HepG2 (cell line): Measurements from ENCODE around the gene CD99L2. TPM values are rescaled to one million over a fixed set of nuclear protein-coding genes. Genes with fewer than 3 reads are reported as not detected.

Experiments
- ATAC-seq: fragments of 200-7000 bp; cut with Tn5 transposase; 3 replicates; pipeline ENCODE4 v1.9.1; 2020; ENCODE audit warnings: mild to moderate bottlenecking, moderate library complexity
- BruUV-seq: library from RNA; stranded (reverse); fragments of 400-500 nt; replicated peaks from 2 replicates; lab custom pipeline; 2021; lab: Mats Ljungman, UMichigan
- CTCF ChIA-PET: fragments of 300-600 bp; formaldehyde crosslinking; extraction: SDS; loops from one replicate; lab custom pipeline; 2021; ENCODE audit warnings: low total read pairs, inconsistent platforms, low intra/inter-chr PET ratio; lab: Yijun Ruan, JAX
- POLR2A ChIA-PET: fragments of 350-600 bp; sonication (Branson Sonifier 250); formaldehyde crosslinking; loops from one replicate; lab custom pipeline; 2020; ENCODE audit warnings: antibody characterized with exemption, inconsistent platforms; lab: Yijun Ruan, JAX
- DNase-seq: peaks from one replicate; pipeline ENCODE4 v3.0.0-alpha.2; 2015; ENCODE audit warnings: low spot score
- FAIRE-seq: peaks from 3 replicates; lab custom pipeline; 2011; peaks lifted over from hg19 to GRCh38; lab: Jason Lieb, UNC
- H2AFZ ChIP-seq: one replicate; pipeline ENCODE4 v1.6.1; 2011; ENCODE audit warnings: low read length, inconsistent platforms
- H3K27ac ChIP-seq: fragments of 300-600 bp; 3 replicates; pipeline ENCODE4 v1.8.0; 2011; ENCODE audit warnings: mixed run types, mild to moderate bottlenecking, mixed read lengths, low read length, inconsistent platforms; ENCODE audit not compliant: insufficient read depth; ENCODE audit errors: extremely low read length
- H3K27me3 ChIP-seq, 2 experiments: fragments of 200-600 bp in 1 of 2; 2 replicates in 1 of 2; 3 replicates in 1 of 2; pipeline versions ENCODE4 v1.6.0 to v1.8.0; 2011; ENCODE audit warnings: low read length in 2 of 2, mild to moderate bottlenecking in 2 of 2, moderate library complexity in 2 of 2, inconsistent platforms in 1 of 2; ENCODE audit not compliant: insufficient read depth in 2 of 2, control insufficient read depth in 1 of 2
- H3K36me3 ChIP-seq, 2 experiments: fragments of 200-600 bp in 1 of 2; replicated peaks in 1 of 2; 2 replicates in 1 of 2; 3 replicates in 1 of 2; pipeline versions ENCODE4 v1.5.1 to v1.8.0; 2011; ENCODE audit warnings: low read length in 2 of 2, inconsistent platforms in 1 of 2; ENCODE audit not compliant: insufficient read depth in 2 of 2, control insufficient read depth in 1 of 2
- H3K4me1 ChIP-seq: 2 replicates; pipeline ENCODE4 v1.5.1; 2012; ENCODE audit warnings: low read length, inconsistent platforms; ENCODE audit not compliant: insufficient read depth
- H3K4me2 ChIP-seq: 2 replicates; pipeline ENCODE4 v1.6.0; 2011; ENCODE audit warnings: low read depth, low read length, inconsistent platforms
- H3K4me3 ChIP-seq, 3 experiments: fragments of 200-600 bp in 1 of 3; sonication (generic), shearing (Covaris generic) in 1 of 3; replicated peaks in 1 of 3; 2 replicates each; pipeline ENCODE4 v1.5.1; 2011 to 2016; ENCODE audit warnings: low read length in 3 of 3, inconsistent platforms in 2 of 3, low read depth in 2 of 3, mild to moderate bottlenecking in 2 of 3, control low read depth in 1 of 3, mixed read lengths in 1 of 3; ENCODE audit not compliant: insufficient read depth in 1 of 3
- H3K79me2 ChIP-seq: one replicate; pipeline ENCODE4 v1.6.1; 2011; ENCODE audit warnings: low read length, inconsistent platforms; ENCODE audit not compliant: insufficient read depth
- H3K9ac ChIP-seq: 2 replicates; pipeline ENCODE4 v1.6.0; 2011; ENCODE audit warnings: mild to moderate bottlenecking, low read depth, low read length, inconsistent platforms; ENCODE audit not compliant: insufficient read depth
- H3K9me3 ChIP-seq: 2 replicates; pipeline ENCODE4 v1.5.1; 2012; ENCODE audit warnings: mild to moderate bottlenecking, low read length
- H4K20me1 ChIP-seq: 2 replicates; pipeline ENCODE4 v1.6.0; 2011; ENCODE audit warnings: inconsistent platforms, mild to moderate bottlenecking, low read length, moderate library complexity; ENCODE audit not compliant: insufficient read depth
- ATF6 ChIP-seq: sonication (generic); formaldehyde crosslinking; conservative IDR thresholded peaks from 2 replicates; pipeline ENCODE4 v1.4.0; 2020; ENCODE audit warnings: missing genetic modification reagents
- DPF2 ChIP-seq: sonication (generic); formaldehyde crosslinking; IDR thresholded peaks from 2 replicates; pipeline ENCODE4 v1.4.0; 2020; ENCODE audit warnings: mild to moderate bottlenecking, low read depth, missing genetic modification reagents, borderline replicate concordance
- GMEB1 ChIP-seq: sonication (generic); formaldehyde crosslinking; IDR thresholded peaks from 2 replicates; pipeline ENCODE4 v1.5.1; 2020; ENCODE audit warnings: missing genetic modification reagents, mild to moderate bottlenecking, borderline replicate concordance
- HOXA3 ChIP-seq: sonication (generic); formaldehyde crosslinking; IDR thresholded peaks from 2 replicates; pipeline ENCODE4 v1.5.0; 2020; ENCODE audit warnings: missing genetic modification reagents
- MYPOP ChIP-seq: sonication (generic); formaldehyde crosslinking; IDR thresholded peaks from 2 replicates; pipeline ENCODE4 v1.8.1; 2023; ENCODE audit warnings: mild to moderate bottlenecking, moderate library complexity, missing genetic modification reagents
- ONECUT2 ChIP-seq: sonication (generic); formaldehyde crosslinking; IDR thresholded peaks from 2 replicates; pipeline ENCODE4 v1.4.0; 2020; ENCODE audit warnings: missing genetic modification reagents
- SATB2 ChIP-seq: sonication (generic); formaldehyde crosslinking; IDR thresholded peaks from 2 replicates; pipeline ENCODE4 v1.5.0; 2020; ENCODE audit warnings: missing genetic modification reagents
- TIGD3 ChIP-seq: sonication (generic); formaldehyde crosslinking; IDR thresholded peaks from 2 replicates; pipeline ENCODE4 v1.5.1; 2020; ENCODE audit warnings: mild to moderate bottlenecking, missing genetic modification reagents, borderline replicate concordance
- U2AF2 ChIP-seq: fragments of 200-400 bp; formaldehyde crosslinking; IDR thresholded peaks from 2 replicates; pipeline ENCODE4 v1.6.1; 2017; ENCODE audit warnings: low read depth, mild to moderate bottlenecking, low read length
- ZBTB8A ChIP-seq: sonication (generic); formaldehyde crosslinking; IDR thresholded peaks from 2 replicates; pipeline ENCODE4 v1.4.0; 2020; ENCODE audit warnings: mild to moderate bottlenecking, low read depth, missing genetic modification reagents, borderline replicate concordance
- ZKSCAN8 ChIP-seq: IDR thresholded peaks from 2 replicates; pipeline ENCODE4 v1.6.1; 2016; ENCODE audit warnings: borderline replicate concordance, missing genetic modification reagents, missing compliant biosample characterization
- ZNF3 ChIP-seq: IDR thresholded peaks from 2 replicates; pipeline ENCODE4 v1.7.0; 2017; ENCODE audit warnings: inconsistent platforms
- ZNF34 ChIP-seq: sonication (generic); formaldehyde crosslinking; IDR thresholded peaks from 2 replicates; pipeline ENCODE4 v1.4.0; 2020; ENCODE audit warnings: mild to moderate bottlenecking, missing genetic modification reagents, borderline replicate concordance
- ZNF678 ChIP-seq: sonication (generic); formaldehyde crosslinking; IDR thresholded peaks from 2 replicates; pipeline ENCODE4 v1.4.0; 2020; ENCODE audit warnings: mild to moderate bottlenecking, missing genetic modification reagents
- ZNF850 ChIP-seq: sonication (generic); formaldehyde crosslinking; conservative IDR thresholded peaks from 2 replicates; pipeline ENCODE4 v1.9.0; 2021; ENCODE audit warnings: mild to moderate bottlenecking, missing genetic modification reagents
- WGBS: methylation state at CpG from one replicate; pipeline ENCODE4 v1.1.6; 2017; ENCODE audit warnings: low lambda C conversion rate; 5-methylcytosine and 5-hydroxymethylcytosine counted together
- in situ Hi-C: cut with HindIII; loops from 2 replicates; pipeline ENCODE4 v1.10.0; 2017; ENCODE audit warnings: low pct_unique_long_range_greater_than_20kb; ENCODE audit not compliant: extremely low pct_ligation_motif_present
- intact Hi-C: fragments of 100-400 bp; cut with micrococcal nuclease; formaldehyde crosslinking; loops from one replicate; pipeline ENCODE4 v1.10.0; 2022; ENCODE audit not compliant: unreplicated experiment
- polyA plus RNA-seq, 8 experiments: library from polyadenylated mRNA; depleted of rRNA in 3 of 8; stranded (reverse) in 7 of 8; unstranded in 1 of 8; fragments of >200 nt; fragmentation: Illumina TruSeq in 4 of 8; extraction: Trizol in 4 of 8; gene quantifications; 2 replicates each; pipeline versions ENCODE4 v1.2.1 to v1.2.3, GENCODE V29; 2011 to 2016; ENCODE audit warnings: low read depth in 4 of 8, missing spikeins in 1 of 8, mixed read lengths in 1 of 8; ENCODE audit not compliant: insufficient read depth in 1 of 8
- total RNA-seq, 5 experiments: library from RNA; depleted of rRNA; stranded (reverse); fragments of >200 nt; fragmentation: Illumina TruSeq; extraction: Trizol; gene quantifications; 2 replicates each; pipeline ENCODE4 v1.2.3, GENCODE V29; 2016; ENCODE audit warnings: low read depth in 1 of 5

CD99L2 gene
- total and polyA plus RNA-seq, 2 of the 13 experiments (the other 11 are each of a cell fraction or from before 2014, with no cell fraction given), result 6.9 to 7.6 TPM

GRCh38 chrX:150753357-150753756 lies 145.1 kb downstream of the CD99L2 start:
- Histone ChIP-seq H3K4me2 (no peak overlapping the region), H3K9me3 (no peaks in the 10 kb centered on the region), H3K36me3 (no peaks in the 10 kb centered on the region; a peak in 1 of 5 replicates), H3K27ac (no peak overlapping the region), H4K20me1 (no peaks in the 10 kb centered on the region), H3K9ac (no peak overlapping the region), H2AFZ (no peak overlapping the region), H3K27me3 (no peaks in the 10 kb centered on the region), H3K4me1 (no peaks in the 10 kb centered on the region), H3K4me3 (no peak overlapping the region), H3K79me2 (no peaks in the 10 kb centered on the region)
- DNase-seq (no peak), ATAC-seq (no peak), FAIRE-seq (no peak)
- intact Hi-C loops, result no loop called here
- ChIA-PET CTCF (no interaction called here), POLR2A (no interaction called here)
- BruUV-seq, result no TSS peak
- no peak for TF ChIP-seq DPF2 (CRISPR knock-in tag)
- no peak for TF ChIP-seq ONECUT2 (CRISPR knock-in tag)
- TF ChIP-seq SATB2 (CRISPR knock-in tag), result no peak
- no peak for TF ChIP-seq ZNF678 (CRISPR knock-in tag)
- no peak for TF ChIP-seq ZNF34 (CRISPR knock-in tag)
- TF ChIP-seq TIGD3, result no peak
- TF ChIP-seq U2AF2, result no peak
- no peak for TF ChIP-seq ZNF3 (CRISPR knock-in tag)
- no peak for TF ChIP-seq HOXA3
- TF ChIP-seq ZNF850 (CRISPR knock-in tag), result no peak
- TF ChIP-seq ZKSCAN8 (CRISPR knock-in tag), result no peak
- TF ChIP-seq ATF6 (CRISPR knock-in tag), result no peak
- TF ChIP-seq MYPOP (CRISPR knock-in tag), result no peak
- TF ChIP-seq ZBTB8A (CRISPR knock-in tag), result no peak
- no peak for TF ChIP-seq GMEB1 (CRISPR knock-in tag)
- WGBS, result 92% methylated on average over 4 of the region's 4 CpGs
- in situ Hi-C loops, result no loop called here
